Cardiac muscle cell (in vitro differentiated cells and primary cell): ENCODE data around the gene ESRP2. TPM values are rescaled to one million over a fixed set of nuclear protein-coding genes. Genes with fewer than 3 reads are reported as not detected.

Experiments
- DNase-seq, 2 donors: peaks; one replicate each; pipeline versions ENCODE4 v3.0.0 to v3.0.0-alpha.2; 2010 to 2017; ENCODE audit warnings: low read depth in 1 of 2, low spot score in 1 of 2
- H3K27ac ChIP-seq: fragments of 200-600 bp; sonication (generic); 2 replicates; pipeline ENCODE4 v1.5.1; 2016
- H3K27me3 ChIP-seq: fragments of 200-600 bp; sonication (generic); 2 replicates; pipeline ENCODE4 v1.6.0; 2016; ENCODE audit warnings: control low read depth
- H3K36me3 ChIP-seq: fragments of 200-600 bp; sonication (generic); 2 replicates; pipeline ENCODE4 v1.5.1; 2016; ENCODE audit warnings: control low read depth
- H3K4me1 ChIP-seq: fragments of 200-600 bp; sonication (generic); 2 replicates; pipeline ENCODE4 v1.8.1; 2017; ENCODE audit warnings: low read depth, mild to moderate bottlenecking, mixed run types
- H3K4me3 ChIP-seq: fragments of 200-600 bp; sonication (generic); 2 replicates; pipeline ENCODE4 v1.5.1; 2016; ENCODE audit warnings: mild to moderate bottlenecking
- H3K9me3 ChIP-seq: fragments of 200-600 bp; sonication (generic); 2 replicates; pipeline ENCODE4 v1.5.1; 2017; ENCODE audit warnings: low read depth, mild to moderate bottlenecking, control low read depth
- CTCF ChIP-seq: IDR thresholded peaks from 2 replicates; pipeline ENCODE4 v1.5.1; 2012; ENCODE audit warnings: low read depth, mild to moderate bottlenecking, low read length
- polyA plus RNA-seq: library from polyadenylated mRNA; unstranded; fragments of >200 nt; fragmentation: Nextera tagmentation; extraction: Ambion mirVana; gene quantifications from 2 replicates; pipeline ENCODE4 v1.2.1, GENCODE V29; 2016
- total RNA-seq: library from RNA; depleted of rRNA; stranded (reverse); fragments of >200 nt; gene quantifications from 2 replicates; pipeline ENCODE4 v1.2.3, GENCODE V29; 2016

ESRP2 gene
- total and polyA plus RNA-seq, 2 experiments from 2014 or later = 1.8 to 2.8 TPM

DNA sequence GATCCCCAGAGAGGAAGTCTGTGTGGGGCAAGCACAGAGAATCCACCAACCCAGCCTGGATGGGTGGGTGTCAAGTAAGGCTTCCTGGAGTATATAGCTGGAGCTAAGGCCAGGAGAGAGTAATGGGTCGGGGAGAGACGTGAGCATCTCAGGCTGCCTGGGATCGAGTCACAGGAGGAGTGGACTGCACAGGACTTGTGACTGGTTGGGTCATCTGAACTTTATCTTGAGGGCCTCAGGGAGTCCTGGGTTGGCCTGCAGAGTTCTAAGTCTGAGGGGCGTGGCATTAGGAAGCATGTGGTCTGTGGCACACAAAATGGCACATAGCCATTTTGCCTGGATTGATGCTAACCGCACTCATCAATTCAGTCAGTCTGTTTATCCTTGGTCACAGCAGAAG lies 10.7 kb upstream of the ESRP2 start:
- DNase-seq = no peak
- Histone ChIP-seq H3K9me3 (no peaks in the 10 kb centered on the region), H3K4me3 (no peak overlapping the region), H3K27me3 (no peaks in the 10 kb centered on the region), H3K27ac (no peak overlapping the region), H3K4me1 (peaks cover 6% of the 10 kb centered on the region), H3K36me3 (no peaks in the 10 kb centered on the region)
- TF ChIP-seq CTCF = no peak

DNA sequence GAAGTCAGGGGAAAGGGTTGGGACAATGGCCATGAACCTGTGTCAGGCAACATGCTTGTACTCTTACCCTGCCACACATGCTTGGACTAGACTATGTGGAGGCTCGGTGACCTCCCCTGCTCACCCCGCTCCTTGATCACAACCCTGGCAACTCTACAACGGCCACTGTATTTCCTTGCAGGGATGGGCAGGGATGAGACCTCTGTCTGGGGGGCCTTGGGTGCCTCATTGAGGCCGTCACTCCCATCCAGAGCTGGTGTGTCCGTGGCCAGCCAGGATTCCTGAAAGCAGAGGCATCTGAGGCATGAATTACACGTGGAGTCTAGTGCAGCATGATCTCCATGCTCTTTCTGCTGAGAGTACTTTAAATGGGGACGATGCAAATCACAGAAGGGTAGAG lies 10.2 kb upstream of the ESRP2 start:
- no peak for DNase-seq
- Histone ChIP-seq H3K9me3 (no peaks in the 10 kb centered on the region), H3K27me3 (no peaks in the 10 kb centered on the region), H3K27ac (no peak overlapping the region), H3K4me1 (peaks cover under 1% of the 10 kb centered on the region), H3K4me3 (no peak overlapping the region), H3K36me3 (no peaks in the 10 kb centered on the region)
- no peak for TF ChIP-seq CTCF

GRCh38 chr16:68244903-68245853 lies 9.3 kb upstream of the ESRP2 start, which contains the start of gene PLA2G15:
Gene PLA2G15, plus strand, starts transcription at chr16:68245373. Its CDS starts 54 bp downstream, at chr16:68245427.
- Histone ChIP-seq H3K4me1 (no peaks in the 10 kb centered on the region), H3K9me3 (no peaks in the 10 kb centered on the region), H3K36me3 (no peaks in the 10 kb centered on the region), H3K27me3 (no peaks in the 10 kb centered on the region), H3K27ac (no peak within 1 kb of the TSS), H3K4me3 (peak within 1 kb of the TSS; percentile 54)
- no peak for TF ChIP-seq CTCF
- peak; percentile 96 to 98 for DNase-seq

GRCh38 chr16:68244481-68244902 lies 8.6 kb upstream of the ESRP2 start:
- no peak overlapping the region for H3K27ac ChIP-seq
- TF ChIP-seq CTCF = no peak
- H3K9me3 ChIP-seq = no peaks in the 10 kb centered on the region
- no peak for DNase-seq
- H3K27me3 ChIP-seq = no peaks in the 10 kb centered on the region
- no peaks in the 10 kb centered on the region for H3K36me3 ChIP-seq
- H3K4me3 ChIP-seq = peak overlapping the region; percentile 54
- H3K4me1 ChIP-seq = no peaks in the 10 kb centered on the region

- Histone ChIP-seq H3K9me3 (no peaks in the 10 kb centered on the region), H3K36me3 (no peaks in the 10 kb centered on the region), H3K4me1 (no peaks in the 10 kb centered on the region), H3K27ac (no peak overlapping the region), H3K27me3 (no peaks in the 10 kb centered on the region), H3K4me3 (no peak overlapping the region)
- no peak for TF ChIP-seq CTCF
- DNase-seq = no peak
Measured at GRCh38 chr16:68242926-68243858, 7.3 kb upstream of the ESRP2 start.
